Activated CD8-positive, alpha-beta memory T cell treated with anti-CD3 and anti-CD28 coated beads for 24 hours (primary cell): Measurements from ENCODE around the gene P3R3URF.
A peak's percentile ranks its signal among the peaks of the same experiment; 100 is the strongest.

Source experiments
- DNase-seq: peaks from one replicate; pipeline ENCODE4 v3.0.0-alpha.2; 2020

Gene P3R3URF

GRCh38 chr1:46193984-46194570 is 17.8 kb upstream of the P3R3URF start:
- no peak for DNase-seq

GRCh38 chr1:46193285-46193684 is 17.0 kb upstream of the P3R3URF start:
- no peak for DNase-seq

- DNase-seq, result no peak
These were observed 15.9 kb upstream of the P3R3URF start for GRCh38 chr1:46192171-46192570.

GRCh38 chr1:46191033-46191701 is 14.9 kb upstream of the P3R3URF start:
- no peak for DNase-seq

- no peak for DNase-seq
These were observed 14.3 kb upstream of the P3R3URF start for GRCh38 chr1:46190539-46190938.

DNA sequence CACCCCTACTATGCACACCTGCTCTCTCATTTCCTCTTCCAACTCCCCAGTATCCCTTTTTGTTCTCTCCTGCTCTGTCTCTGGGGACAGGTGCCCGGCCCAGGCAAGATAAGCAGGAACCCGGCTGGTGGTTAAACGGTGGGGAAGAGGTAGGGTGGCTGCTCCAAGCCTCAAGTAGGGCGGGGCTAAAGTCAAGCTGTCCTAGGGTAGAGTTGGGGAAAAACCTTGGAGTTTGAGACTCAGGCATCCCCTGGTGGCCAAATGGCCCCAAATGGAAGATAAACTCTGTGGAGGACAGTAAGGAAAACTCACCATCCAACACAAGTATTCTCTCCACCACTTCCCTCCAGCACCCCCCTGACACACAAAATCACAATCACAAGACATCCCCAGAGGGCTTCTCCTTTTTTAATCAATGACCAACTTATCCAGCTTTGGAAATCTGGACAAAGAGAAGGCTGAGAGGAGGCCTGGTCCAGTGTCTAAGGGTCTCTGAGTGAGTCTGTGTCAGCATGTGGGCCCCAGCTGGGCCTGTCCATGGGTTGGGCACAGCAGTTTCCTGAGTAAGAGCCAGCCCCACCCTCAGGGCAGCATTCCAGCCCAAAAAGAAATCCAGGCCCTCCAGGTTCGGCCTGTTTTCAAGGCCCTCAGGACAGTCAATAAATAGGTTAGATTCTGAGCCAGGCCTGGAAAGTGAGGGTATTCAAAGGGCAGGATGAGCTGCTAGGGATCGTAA is 12.2 kb upstream of the P3R3URF start:
- DNase-seq, result no peak

- DNase-seq, result no peak
These were observed 11.0 kb upstream of the P3R3URF start for GRCh38 chr1:46187106-46187869.

GRCh38 chr1:46186076-46186475 is 9.8 kb upstream of the P3R3URF start:
- DNase-seq, result no peak

DNA sequence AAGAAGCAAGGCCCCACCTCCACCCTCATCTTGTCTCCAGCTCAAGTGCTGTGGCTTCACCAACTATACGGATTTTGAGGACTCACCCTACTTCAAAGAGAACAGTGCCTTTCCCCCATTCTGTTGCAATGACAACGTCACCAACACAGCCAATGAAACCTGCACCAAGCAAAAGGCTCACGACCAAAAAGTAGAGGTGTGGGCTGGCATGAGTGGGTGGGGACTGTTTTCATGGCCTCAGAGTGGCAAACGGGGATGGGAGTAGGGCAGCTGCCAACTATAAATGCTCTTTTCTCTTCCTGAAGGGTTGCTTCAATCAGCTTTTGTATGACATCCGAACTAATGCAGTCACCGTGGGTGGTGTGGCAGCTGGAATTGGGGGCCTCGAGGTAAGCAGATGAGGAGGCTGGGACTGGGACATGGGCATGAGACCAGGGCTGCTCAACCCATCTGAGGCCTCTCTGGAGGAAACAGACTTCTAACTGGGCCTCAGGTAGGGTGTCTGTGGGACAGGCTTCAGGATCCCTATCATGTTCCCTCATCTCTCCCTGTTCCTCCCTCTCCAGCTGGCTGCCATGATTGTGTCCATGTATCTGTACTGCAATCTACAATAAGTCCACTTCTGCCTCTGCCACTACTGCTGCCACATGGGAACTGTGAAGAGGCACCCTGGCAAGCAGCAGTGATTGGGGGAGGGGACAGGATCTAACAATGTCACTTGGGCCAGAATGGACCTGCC is 8.8 kb upstream of the P3R3URF start:
- peak; percentile 72 for DNase-seq

DNA sequence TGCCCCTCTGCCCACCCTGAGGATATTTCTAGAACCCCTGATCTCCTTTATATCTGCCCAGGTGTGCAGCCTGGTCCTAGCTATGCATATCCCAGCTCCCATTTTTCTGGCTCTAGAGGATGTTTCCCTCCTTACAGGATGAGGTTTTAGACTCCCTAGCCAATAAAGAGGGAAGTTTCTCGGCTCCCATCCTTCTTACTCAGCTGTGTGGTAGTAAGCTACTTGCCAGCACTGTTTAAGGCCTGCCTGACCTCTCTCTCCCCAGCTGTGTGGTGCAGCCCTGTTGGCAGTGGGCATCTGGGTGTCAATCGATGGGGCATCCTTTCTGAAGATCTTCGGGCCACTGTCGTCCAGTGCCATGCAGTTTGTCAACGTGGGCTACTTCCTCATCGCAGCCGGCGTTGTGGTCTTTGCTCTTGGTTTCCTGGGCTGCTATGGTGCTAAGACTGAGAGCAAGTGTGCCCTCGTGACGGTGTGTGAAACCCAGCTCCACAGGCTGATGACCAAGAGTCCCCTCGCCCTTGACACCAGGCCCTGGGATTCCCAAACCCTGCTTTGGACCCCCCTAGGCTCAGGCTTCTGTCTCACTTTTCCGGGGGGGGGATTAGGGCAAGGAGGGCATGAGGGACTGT is 7.8 kb upstream of the P3R3URF start:
- DNase-seq, result no peak

DNA sequence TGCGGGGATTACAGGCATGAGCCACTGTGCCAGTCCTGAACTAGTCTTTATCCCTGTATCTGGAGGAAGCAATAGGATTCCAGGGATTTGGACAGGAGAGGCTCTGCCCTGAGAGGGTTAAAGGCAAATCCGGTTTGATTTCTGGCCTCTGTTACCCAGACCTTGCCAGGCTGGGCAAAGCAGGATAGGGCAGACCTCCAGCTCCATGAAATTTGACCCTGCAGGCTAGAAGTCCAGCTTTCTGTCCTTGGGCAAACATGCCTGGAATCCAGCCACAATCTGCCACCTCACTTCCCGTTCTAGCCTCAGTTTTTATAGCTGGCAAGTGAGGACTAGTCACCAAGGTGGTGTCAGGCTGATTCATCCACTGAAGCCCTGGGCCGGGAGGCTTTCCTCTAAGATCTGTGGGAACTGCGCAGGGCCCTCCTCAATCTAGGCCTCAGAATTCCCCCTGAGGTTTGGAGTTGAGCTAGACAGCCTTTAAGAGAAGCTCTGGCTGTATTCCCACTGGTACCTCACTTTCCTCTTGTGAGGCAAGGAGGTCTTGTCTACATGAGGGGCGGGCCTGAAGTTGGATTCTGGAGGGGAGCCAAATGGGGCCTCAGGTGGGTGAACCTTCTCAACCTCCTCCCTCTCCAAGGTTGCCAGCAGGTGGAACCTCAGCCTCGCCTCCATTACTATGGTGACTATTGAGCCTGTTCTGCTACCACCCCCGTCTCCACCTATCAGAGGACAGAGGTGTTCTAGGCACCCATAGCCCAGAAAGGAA is 7.0 kb upstream of the P3R3URF start:
- no peak for DNase-seq

GRCh38 chr1:46181343-46182260 is 5.3 kb upstream of the P3R3URF start:
- DNase-seq, result no peak

DNA sequence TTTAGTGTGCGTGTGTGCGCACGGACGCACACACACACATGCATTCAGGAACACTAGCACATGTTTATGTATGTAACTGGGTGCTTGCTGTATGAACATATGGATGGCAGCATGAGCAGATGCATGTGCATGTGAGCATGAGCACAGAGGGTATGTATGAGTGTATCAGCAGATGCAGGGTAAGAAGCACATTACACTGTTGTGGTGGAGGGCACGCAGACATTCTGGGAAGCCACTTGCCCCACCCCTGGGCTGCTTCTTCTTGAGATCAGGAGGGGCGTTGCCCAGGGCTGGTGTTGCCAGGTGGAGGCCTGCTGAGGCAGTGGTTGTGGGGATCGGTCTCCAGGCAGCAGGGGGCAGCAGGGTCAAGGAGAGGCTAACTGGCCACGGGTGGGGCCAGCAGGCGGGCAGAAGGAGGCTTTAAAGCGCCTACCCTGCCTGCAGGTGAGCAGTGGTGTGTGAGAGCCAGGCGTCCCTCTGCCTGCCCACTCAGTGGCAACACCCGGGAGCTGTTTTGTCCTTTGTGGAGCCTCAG is 3.9 kb upstream of the P3R3URF start:
- DNase-seq, result no peak

GRCh38 chr1:46179138-46180081 is 3.1 kb upstream of the P3R3URF start:
- DNase-seq, result peak; percentile 81

GRCh38 chr1:46175243-46175642 is 1.0 kb downstream of the P3R3URF start:
- no peak for DNase-seq

GRCh38 chr1:46174448-46175231 is 1.6 kb downstream of the P3R3URF start, which contains the start of gene TSPAN1:
Gene TSPAN1, plus strand, starts transcription at chr1:46175087. Its CDS starts 6,021 bp downstream, at chr1:46181108.
- no peak for DNase-seq

DNA sequence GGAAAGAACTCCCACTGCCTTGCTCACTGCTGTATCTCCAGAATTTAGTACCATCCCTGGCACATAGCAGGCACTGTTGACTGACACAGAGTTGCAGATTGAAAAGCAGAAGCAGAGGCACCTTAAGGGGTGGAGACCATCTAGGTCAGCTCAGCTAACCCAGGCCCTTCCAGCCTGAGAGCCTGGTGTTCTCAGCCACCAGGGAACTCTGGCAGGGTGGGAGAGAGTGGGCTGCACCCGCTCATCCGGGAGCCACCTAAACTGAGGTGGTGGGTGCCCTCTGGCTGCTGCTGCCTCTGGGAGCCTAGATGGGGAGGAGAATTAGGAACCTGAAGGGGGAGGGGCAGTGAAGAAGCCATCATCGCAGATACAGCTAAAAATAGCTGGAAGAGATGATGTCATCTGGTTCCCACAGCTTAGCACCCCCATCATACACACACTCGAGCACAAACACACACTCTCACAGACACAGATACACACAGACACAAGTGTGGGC is 2.9 kb downstream of the P3R3URF start:
- no peak for DNase-seq

DNA sequence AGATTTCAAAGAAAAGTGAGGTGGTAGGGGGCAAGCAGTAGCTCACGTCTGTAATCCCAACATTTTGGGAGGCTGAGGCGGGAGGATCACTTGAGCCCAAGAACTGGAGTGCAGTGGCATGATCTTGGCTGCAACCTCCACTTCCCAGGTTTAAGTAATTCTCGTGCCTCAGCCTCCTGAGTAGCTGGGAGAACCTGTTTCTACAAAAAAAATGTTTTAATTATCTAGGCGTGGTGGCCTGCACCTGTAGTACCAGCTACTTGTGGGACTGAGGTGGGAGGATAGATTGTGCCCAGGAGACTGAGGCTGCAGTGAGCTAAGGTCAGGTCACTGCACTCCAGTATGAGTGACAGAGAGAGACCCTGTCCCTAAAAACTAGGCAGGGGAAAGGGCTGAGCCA is 4.0 kb downstream of the P3R3URF start:
- no peak for DNase-seq
